Right lobe of liver (tissue), 6 donors: ENCODE data around the gene KRT85. TPM values are rescaled to one million over a fixed set of nuclear protein-coding genes. Genes with fewer than 3 reads are reported as not detected.
"Not testable (repeated sequence)": the region's sequence is repeated elsewhere in the genome, so short reads cannot be mapped to it uniquely, and the experiment has no call there.

Experiments
- ATAC-seq, 4 donors: fragments of 200-7000 bp; cut with Tn5 transposase; one replicate each; pipeline ENCODE4 v1.9.1; 2020; ENCODE audit warnings: mild to moderate bottlenecking in 4 of 4, moderate library complexity in 4 of 4
- DNase-seq, 3 donors: peaks; one replicate each; pipeline ENCODE4 v3.0.0-alpha.2; 2020
- H3K27ac ChIP-seq, 3 donors: fragments of 200-600 bp; one replicate each; pipeline ENCODE4 v1.8.0; 2022
- H3K27me3 ChIP-seq, 2 donors: fragments of 200-600 bp; one replicate each; pipeline ENCODE4 v1.8.0; 2022
- H3K36me3 ChIP-seq, 4 donors: fragments of 200-600 bp; sonication (generic) in 1 of 4; one replicate each; pipeline versions ENCODE4 v1.5.1 to v1.8.0; 2017 to 2022; ENCODE audit warnings: control low read depth in 1 of 4
- H3K4me1 ChIP-seq, 4 donors: fragments of 200-600 bp; sonication (generic) in 1 of 4; one replicate each; pipeline versions ENCODE4 v1.5.1 to v1.8.0; 2017 to 2022; ENCODE audit warnings: control low read depth in 1 of 4
- H3K4me3 ChIP-seq, 3 donors: fragments of 200-600 bp; one replicate each; pipeline ENCODE4 v1.8.0; 2022
- H3K9me3 ChIP-seq, 4 donors: fragments of 200-600 bp; sonication (generic) in 1 of 4; one replicate each; pipeline versions ENCODE4 v1.5.1 to v1.8.0; 2017 to 2022; ENCODE audit warnings: control low read depth in 1 of 4
- CTCF ChIP-seq, 4 donors: fragments of 200-600 bp in 3 of 4; fragments of 450-650 bp in 1 of 4; IDR thresholded peaks; one replicate each; pipeline versions ENCODE4 v1.5.1 to v1.8.0; 2016 to 2022; ENCODE audit warnings: antibody characterized with exemption in 4 of 4, mild to moderate bottlenecking in 2 of 4
- POLR2A ChIP-seq: fragments of 450-650 bp; IDR thresholded peaks from one replicate; pipeline ENCODE4 v1.6.1; 2017; ENCODE audit warnings: antibody characterized with exemption, mild to moderate bottlenecking
- WGBS: methylation state at CpG from one replicate; pipeline ENCODE4 v1.1.6; 2018; ENCODE audit warnings: low coverage, low lambda C conversion rate; ENCODE audit not compliant: insufficient coverage; ENCODE audit errors: missing lambda C conversion rate; 5-methylcytosine and 5-hydroxymethylcytosine counted together
- intact Hi-C, 2 donors: fragments of 100-400 bp; cut with DNase I; formaldehyde crosslinking; loops; one replicate each; pipeline versions ENCODE4 v1.11.2 to v1.14.1; 2022
- total RNA-seq, 6 experiments: library from RNA; depleted of rRNA in 2 of 6; stranded (reverse); fragments of >200 nt in 2 of 6; fragmentation: NEBNext Ultra II Directional in 3 of 6; extraction: Animal tissue kit (Norgen Biotek cat#: 25700) in 3 of 6; gene quantifications; one replicate each; pipeline versions ENCODE4 v1.1.0 to v1.2.4, GENCODE V29; 2016 to 2023
- donor health status: DM: no; HTN: yes; CAD: no.
- donor health status: DM: no; HTN: no; CAD: no.
- donor health status: DM: no; HTN: no; CAD: no.
- donor health status: DM: no; HTN: yes; CAD: no.
- donor health status: DM: no; HTN: yes; CAD: no.

Gene KRT85
- total RNA-seq, 6 experiments from 2014 or later, result not detected

GRCh38 chr12:52413782-52414345 lies 46.6 kb upstream of the KRT85 start:
- no peak for ATAC-seq
- H3K27ac ChIP-seq, result no peak overlapping the region
- 43% methylated on average over 2 of the region's 8 CpGs for WGBS
- intact Hi-C loops, result no loop called here
- H3K4me3 ChIP-seq, result no peak overlapping the region
- no peaks in the 10 kb centered on the region for H3K36me3 ChIP-seq
- no peak for TF ChIP-seq POLR2A
- no peak for TF ChIP-seq CTCF (IDR thresholded peaks at IDR 0.05)
- H3K9me3 ChIP-seq, result no peaks in the 10 kb centered on the region
- DNase-seq, result no peak
- no peaks in the 10 kb centered on the region for H3K27me3 ChIP-seq
- no peaks in the 10 kb centered on the region for H3K4me1 ChIP-seq

GRCh38 chr12:52413202-52413601 lies 45.9 kb upstream of the KRT85 start:
- Histone ChIP-seq H3K36me3 (no peaks in the 10 kb centered on the region), H3K4me3 (no peak overlapping the region), H3K27ac (no peak overlapping the region), H3K9me3 (no peaks in the 10 kb centered on the region), H3K4me1 (no peaks in the 10 kb centered on the region), H3K27me3 (no peaks in the 10 kb centered on the region)
- TF ChIP-seq POLR2A (no peak), CTCF (IDR thresholded peaks at IDR 0.05) (no peak)
- ATAC-seq, result no peak
- 45% methylated on average over 4 of the region's 4 CpGs for WGBS
- DNase-seq, result no peak
- intact Hi-C loops, result no loop called here

GRCh38 chr12:52411815-52412214 lies 44.5 kb upstream of the KRT85 start:
- H3K27me3 ChIP-seq, result no peaks in the 10 kb centered on the region
- ATAC-seq, result no peak
- intact Hi-C loops, result no loop called here

GRCh38 chr12:52410589-52411248 lies 43.4 kb upstream of the KRT85 start:
- H3K27me3 ChIP-seq, H3K9me3 ChIP-seq, H3K36me3 ChIP-seq, H3K4me3 ChIP-seq, ATAC-seq, H3K4me1 ChIP-seq, DNase-seq, H3K27ac ChIP-seq, intact Hi-C loops: not testable (repeated sequence)
- no CpG with 5 or more reads among the region's 1 CpG for WGBS

More at GRCh38 chr12:52411815-52412214, 44.5 kb upstream of the KRT85 start:
- Histone ChIP-seq H3K27ac (no peak overlapping the region), H3K4me1 (no peaks in the 10 kb centered on the region), H3K9me3 (no peaks in the 10 kb centered on the region), H3K4me3 (no peak overlapping the region), H3K36me3 (no peaks in the 10 kb centered on the region)
- 80% methylated on average over 2 of the region's 10 CpGs for WGBS
- no peak for DNase-seq
- no peak for TF ChIP-seq POLR2A
- no peak for TF ChIP-seq CTCF (IDR thresholded peaks at IDR 0.05)

GRCh38 chr12:52407918-52408317 lies 40.6 kb upstream of the KRT85 start:
- no peak overlapping the region for H3K4me3 ChIP-seq
- H3K9me3 ChIP-seq, result no peaks in the 10 kb centered on the region
- WGBS, result 100% methylated on average over 1 of the region's 5 CpGs
- no peaks in the 10 kb centered on the region for H3K36me3 ChIP-seq
- H3K27ac ChIP-seq, result no peak overlapping the region
- H3K27me3 ChIP-seq, result no peaks in the 10 kb centered on the region
- ATAC-seq, result no peak
- intact Hi-C loops, result no loop called here
- no peak for DNase-seq
- H3K4me1 ChIP-seq, result no peaks in the 10 kb centered on the region
- TF ChIP-seq CTCF (IDR thresholded peaks at IDR 0.05) (no peak), POLR2A (no peak)
